Measurements from ENCODE around the gene VAC14.

The VAC14 gene

GRCh38 chr16:70692873-70693671 is 107.9 kb downstream of the VAC14 start:
- Histone ChIP-seq H3K4me1 (ENCODE audit: control insufficient read depth, insufficient read depth, low read length) (no peaks in the 10 kb centered on the region), H3K27ac (ENCODE audit: extremely low read depth, low read depth, low read length) (no peak overlapping the region)
- POLR2A ChIA-PET = interaction anchor here (1.0 kb wide), 1 partner anchor 596 kb away, joined by 3 read pairs; the partner anchor contains the start of gene CMTR2

DNA sequence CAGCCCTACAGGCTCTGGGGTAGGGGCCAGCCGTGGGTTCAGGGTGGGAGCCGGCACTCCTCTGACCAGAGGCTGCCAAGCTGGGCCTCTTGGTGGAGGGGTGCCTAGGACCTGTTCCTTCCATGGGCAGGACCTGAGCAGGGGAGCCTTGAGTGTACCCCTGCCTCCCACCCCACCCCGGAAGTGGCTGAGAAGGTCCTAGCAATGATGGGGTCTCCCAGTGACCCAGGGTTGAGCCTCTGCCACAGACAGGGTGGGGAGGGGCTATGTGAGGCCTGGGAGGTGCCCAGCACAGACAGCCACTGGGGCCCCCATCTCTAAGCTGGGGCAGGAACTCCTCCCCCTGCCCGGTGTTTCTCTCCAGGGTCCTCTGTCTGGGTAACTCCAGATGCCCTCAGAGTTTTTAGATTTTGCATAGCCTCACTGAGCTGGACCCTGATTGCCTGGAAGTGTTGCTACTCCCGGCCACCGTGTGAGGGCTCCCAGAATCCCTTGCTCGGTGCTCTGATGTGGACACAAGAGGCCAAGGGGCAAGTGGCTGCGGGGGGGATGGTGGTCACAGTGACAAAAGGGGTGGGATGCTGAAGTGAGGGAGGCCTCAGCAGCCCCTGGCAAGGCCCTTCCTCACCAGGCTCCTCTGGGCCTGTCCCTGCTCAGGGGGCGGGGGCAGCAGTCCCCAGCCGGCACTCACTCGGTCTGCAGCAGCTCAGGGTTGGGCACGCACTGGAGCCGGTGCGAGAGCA is 108.7 kb downstream of the VAC14 start:
- ChIA-PET POLR2A (no interaction called here), CTCF (interaction anchor here (1.5 kb wide), 1 partner anchor 78 kb away, joined by 3 read pairs; no protein-coding TSS in a partner anchor)
- no peaks in the 10 kb centered on the region for H3K9me3 ChIP-seq (ENCODE audit: control insufficient read depth, insufficient read depth, low read depth, low read length)
- TF ChIP-seq ZNF214 (tag by site-specific recombination; IDR thresholded peaks at IDR 0.05; ENCODE audit: borderline replicate concordance) (no peak), TSHZ1 (tag by site-specific recombination; IDR thresholded peaks at IDR 0.05; ENCODE audit: borderline replicate concordance) (no peak), ZNF660 (tag by site-specific recombination; IDR thresholded peaks at IDR 0.05) (no peak), ZNF366 (tag by site-specific recombination; conservative IDR thresholded peaks at IDR 0.05) (no peak), SP7 (tag by site-specific recombination; IDR thresholded peaks at IDR 0.05) (no peak)
- TF ChIP-seq, protein P1, sequence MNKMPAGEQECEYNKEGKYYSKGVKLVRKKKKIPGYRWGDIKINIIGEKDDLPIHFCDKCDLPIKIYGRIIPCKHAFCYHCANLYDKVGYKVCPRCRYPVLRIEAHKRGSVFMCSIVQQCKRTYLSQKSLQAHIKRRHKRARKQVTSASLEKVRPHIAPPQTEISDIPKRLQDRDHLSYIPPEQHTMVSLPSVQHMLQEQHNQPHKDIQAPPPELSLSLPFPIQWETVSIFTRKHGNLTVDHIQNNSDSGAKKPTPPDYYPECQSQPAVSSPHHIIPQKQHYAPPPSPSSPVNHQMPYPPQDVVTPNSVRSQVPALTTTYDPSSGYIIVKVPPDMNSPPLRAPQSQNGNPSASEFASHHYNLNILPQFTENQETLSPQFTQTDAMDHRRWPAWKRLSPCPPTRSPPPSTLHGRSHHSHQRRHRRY (tag by site-specific recombination; IDR thresholded peaks at IDR 0.05) = no peak
- H3K4me3 ChIP-seq (ENCODE audit: low read depth, low read length) = no peak overlapping the region
- no peaks in the 10 kb centered on the region for H3K36me3 ChIP-seq (ENCODE audit: control insufficient read depth in 2 of 2, insufficient read depth in 1 of 2, low read length in 2 of 2)
- H3K27ac ChIP-seq (ENCODE audit: extremely low read depth, low read depth, low read length) = no peak overlapping the region
- no peaks in the 10 kb centered on the region for H3K4me1 ChIP-seq (ENCODE audit: control insufficient read depth, insufficient read depth, low read length)

More at GRCh38 chr16:70692873-70693671, 107.9 kb downstream of the VAC14 start:
- TF ChIP-seq EGR2 (tag by site-specific recombination; IDR thresholded peaks at IDR 0.05; ENCODE audit: low read depth) (0 out of 2 replicates have a peak, but pooled peaks have one; percentile 9), ZNF544 (tag by site-specific recombination; IDR thresholded peaks at IDR 0.05) (no peak), PRDM4 (tag by site-specific recombination; IDR thresholded peaks at IDR 0.05) (no peak), ZNF132 (tag by site-specific recombination; IDR thresholded peaks at IDR 0.05; ENCODE audit: borderline replicate concordance) (no peak), ZIC2 (tag by site-specific recombination; IDR thresholded peaks at IDR 0.05) (0 out of 2 replicates have a peak, but pooled peaks have one; percentile 6)
- CTCF ChIA-PET = interaction anchor here (0.6 to 1.5 kb wide), 3 partner anchors 50 to 78 kb away, joined by 3 to 4 read pairs (median 3); no protein-coding TSS in a partner anchor
- Histone ChIP-seq H3K9me3 (ENCODE audit: control insufficient read depth, insufficient read depth, low read depth, low read length) (no peaks in the 10 kb centered on the region), H3K36me3 (ENCODE audit: control insufficient read depth in 2 of 2, insufficient read depth in 1 of 2, low read length in 2 of 2) (peaks cover 0 to 2% of the 10 kb centered on the region in 2 experiments; a peak in 1 of 3 replicates), H3K4me3 (ENCODE audit: low read depth, low read length) (no peak overlapping the region)

Data from HEK293 (cell line).